ENCODE results near the gene TWSG1.
"Not testable (repeated sequence)": the region's sequence is repeated elsewhere in the genome, so short reads cannot be mapped to it uniquely, and the experiment has no call there.

TWSG1 gene

DNA sequence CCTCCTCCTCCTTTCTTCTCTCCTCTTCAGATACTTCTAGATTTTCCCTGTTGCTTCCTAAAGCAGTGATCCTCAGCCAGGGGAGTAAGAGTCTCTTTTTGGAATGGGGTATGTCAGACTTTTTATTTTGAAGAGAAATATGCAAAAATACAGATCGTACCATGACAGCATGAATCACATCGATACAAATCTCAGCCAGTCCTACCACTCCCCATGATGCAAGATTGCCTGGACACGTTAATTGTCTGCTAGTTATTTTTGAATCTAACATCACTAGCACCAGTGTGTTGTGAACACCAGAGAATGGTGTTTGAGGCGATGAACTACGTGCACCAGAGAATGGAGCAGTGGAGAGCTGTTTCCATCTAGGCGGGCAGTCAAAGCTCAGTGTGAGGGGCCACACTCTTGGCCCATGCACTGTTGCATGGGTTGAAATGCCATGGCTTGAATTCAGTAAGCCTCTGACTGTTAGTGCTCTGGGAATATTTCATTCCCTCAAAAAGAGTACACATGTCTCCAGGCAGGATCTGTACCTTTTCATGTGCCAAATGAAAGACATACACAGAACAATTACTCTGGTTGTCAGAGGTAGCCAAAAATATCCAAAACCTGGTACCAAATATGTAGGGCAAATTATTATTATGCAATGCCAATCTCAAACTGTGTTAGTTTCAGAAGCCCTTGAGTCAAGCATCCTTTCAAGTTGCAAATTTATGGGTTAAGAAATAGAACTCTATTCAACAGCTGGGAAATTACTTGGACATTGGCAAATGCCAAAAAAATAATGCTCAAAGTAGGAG lies 94.5 kb downstream of the TWSG1 start:
- no peak for FAIRE-seq

DNA sequence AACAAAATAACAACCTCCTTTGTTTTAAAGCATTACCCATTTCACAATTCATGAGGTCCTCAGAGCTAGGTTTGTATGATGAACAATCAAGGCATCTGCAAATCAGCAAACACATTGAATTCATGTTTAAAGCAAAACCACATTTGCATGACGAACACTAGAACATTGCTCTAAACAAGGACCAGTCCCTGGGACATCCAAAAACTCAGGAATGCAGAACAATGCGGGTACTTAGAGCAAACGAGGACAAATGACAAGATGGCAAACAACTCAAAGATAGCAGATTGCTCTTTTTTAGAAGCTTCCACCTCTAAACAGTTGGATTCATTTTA lies 95.1 kb downstream of the TWSG1 start:
- FAIRE-seq, result no peak

GRCh38 chr18:9430315-9430714 lies 95.7 kb downstream of the TWSG1 start:
- not testable (repeated sequence) for FAIRE-seq

- no peak for FAIRE-seq
Observed at GRCh38 chr18:9431296-9431695, 96.7 kb downstream of the TWSG1 start.

- FAIRE-seq, result not testable (repeated sequence)
Observed at GRCh38 chr18:9433122-9433521, 98.5 kb downstream of the TWSG1 start.

DNA sequence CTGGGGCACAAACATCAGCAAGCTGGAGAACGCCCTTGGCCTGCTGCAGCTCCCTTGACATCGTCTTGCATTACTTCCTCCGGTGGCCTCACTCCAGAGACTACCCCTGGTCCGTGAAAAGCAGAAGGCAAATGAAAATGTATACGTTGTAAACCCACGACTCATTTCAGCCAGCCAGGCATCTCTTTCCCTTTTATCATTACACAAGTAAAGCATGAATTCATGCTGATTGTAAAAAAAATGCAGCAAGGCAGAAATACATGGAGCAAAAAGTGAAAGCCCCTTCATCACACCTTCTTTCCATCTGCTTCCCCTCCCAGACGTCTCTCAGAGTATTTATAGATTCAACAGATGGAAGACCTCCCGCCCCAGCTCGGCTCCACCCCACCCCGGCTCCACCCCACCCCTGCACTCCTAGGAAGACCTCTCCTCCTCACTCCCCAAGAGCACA lies 99.1 kb downstream of the TWSG1 start:
- no peak for FAIRE-seq

DNA sequence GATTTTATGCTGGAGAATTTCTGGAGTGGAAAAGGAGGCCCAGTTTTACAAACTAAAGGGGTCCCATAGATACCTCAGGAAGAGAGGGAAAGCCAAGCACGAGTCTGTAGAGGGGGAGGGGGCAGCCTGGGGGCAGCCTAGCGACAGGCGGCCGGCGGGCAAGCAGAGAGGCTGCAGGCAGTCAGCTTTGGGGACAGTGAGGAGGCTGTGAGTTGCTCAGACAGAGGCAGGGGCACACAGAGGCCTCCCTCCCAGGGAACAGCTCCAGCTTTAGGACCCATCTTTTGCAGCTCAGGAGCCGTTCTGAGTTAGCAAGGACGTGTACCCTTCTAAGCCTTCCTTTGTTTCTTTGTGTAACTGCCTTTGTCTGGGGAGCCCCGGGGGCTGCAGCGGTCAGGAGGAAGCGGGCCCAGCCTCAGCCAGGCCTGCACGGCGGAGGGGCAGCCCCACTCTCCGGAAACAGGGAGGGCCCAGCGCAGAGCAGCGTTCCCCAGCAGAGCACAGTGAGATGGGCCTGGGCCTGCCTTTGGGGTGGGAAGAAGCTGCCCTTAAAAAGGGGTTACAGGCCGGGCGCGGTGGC lies 99.6 kb downstream of the TWSG1 start:
- no peak for FAIRE-seq

DNA sequence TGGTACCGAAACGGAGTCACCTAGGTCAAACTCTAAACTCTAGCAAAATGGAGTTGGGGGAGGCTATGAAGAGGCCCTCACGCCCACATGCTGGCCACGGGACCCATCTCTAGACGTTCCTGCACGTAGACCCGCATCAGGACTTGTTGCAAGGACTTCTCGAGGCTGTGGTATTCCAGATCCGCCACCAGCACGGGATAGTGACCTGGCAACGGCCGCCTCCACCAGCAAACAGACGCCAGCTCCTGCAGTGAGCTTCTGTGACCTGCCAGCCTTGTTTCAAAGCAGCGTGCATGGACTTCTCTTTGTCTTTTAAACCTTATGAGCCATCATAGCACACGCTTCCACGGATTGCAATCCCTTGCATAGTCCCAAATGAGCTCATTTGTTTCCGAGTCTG lies 100.5 kb downstream of the TWSG1 start:
- no peak for FAIRE-seq

- no peak for FAIRE-seq
Observed at GRCh38 chr18:9436206-9436929, 101.8 kb downstream of the TWSG1 start.

DNA sequence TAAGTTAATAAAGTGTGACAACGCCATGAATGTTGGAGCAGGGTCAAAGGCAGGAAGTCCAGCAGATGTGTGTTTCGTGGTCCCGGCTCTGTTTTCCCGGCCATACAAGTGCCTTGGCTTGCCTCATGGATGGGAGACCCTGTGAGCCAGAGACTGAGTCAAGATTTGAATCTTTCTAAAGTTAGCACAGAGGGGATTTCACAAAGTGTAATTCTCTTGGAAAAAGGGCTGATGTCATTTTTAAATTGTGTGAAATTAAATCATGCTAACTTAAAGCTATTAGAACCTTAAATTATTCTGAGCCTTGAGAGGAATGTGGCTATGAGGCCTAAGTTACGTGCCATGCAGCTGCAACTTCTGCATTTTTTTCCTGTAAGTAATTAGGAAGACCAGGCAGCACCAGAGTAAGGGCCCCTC lies 102.5 kb downstream of the TWSG1 start:
- no peak for FAIRE-seq

- no peak for FAIRE-seq
Observed at GRCh38 chr18:9437672-9438071, 103.1 kb downstream of the TWSG1 start.

DNA sequence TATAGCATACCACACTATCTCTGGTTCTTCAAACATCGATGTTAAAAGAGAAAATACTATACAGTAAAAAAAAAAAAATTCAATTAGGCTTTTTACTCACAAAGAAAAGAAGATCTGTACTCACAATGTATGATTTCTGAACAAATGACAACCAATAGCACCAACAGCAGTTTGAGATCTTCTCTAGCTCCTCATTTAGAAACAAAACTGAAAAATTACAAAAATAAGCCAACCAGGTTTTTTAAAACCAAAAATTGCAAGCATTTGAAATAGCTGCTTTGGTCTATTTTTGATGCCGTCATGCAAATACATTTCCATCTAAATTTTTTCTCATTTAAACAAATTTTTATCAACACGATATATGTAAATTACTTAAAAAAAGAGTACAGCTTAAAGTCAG lies 106.5 kb downstream of the TWSG1 start:
- FAIRE-seq, result no peak

- no peak for FAIRE-seq
Observed at GRCh38 chr18:9444549-9444948, 110.0 kb downstream of the TWSG1 start.

DNA sequence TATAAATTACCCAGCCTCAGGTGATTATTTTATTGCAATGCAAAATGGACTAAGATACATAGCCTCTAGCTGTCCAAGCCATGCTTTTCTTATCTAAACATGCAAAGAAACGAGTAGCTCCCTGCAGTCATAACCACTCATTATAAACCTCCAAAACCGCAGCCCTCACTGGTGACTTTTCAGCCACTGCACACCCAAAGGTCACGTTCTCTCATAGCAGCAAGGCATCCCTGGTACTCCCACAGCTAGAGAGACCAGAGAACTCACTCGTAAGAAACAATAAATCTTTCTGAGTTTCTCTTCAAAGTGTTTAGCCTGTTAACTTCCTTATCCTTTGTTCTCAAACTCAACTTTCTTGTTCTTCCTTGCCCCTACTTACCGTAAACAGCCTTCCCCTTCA lies 112.3 kb downstream of the TWSG1 start:
- no peak for FAIRE-seq

DNA sequence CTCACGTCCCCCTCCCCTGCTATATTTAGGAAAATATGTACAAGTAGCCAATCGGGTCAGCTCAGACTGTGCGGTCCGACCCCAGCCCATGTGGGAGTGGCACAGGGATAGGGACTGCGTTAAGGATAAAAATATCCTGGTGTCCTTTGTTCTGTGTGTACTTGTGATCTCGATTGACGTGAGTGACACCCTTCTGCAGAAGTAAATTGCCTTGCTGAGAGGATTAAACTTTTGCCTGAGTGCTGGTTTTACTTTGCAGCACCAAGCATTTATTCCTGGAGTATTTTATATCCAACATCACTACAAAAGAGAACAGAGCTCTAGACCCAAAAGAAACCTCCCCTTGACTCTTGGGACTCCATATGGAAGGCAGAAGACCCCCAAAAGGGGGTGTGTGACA lies 112.8 kb downstream of the TWSG1 start:
- FAIRE-seq, result no peak

GRCh38 chr18:9449600-9450414 lies 115.2 kb downstream of the TWSG1 start:
- FAIRE-seq, result no peak

- FAIRE-seq, result not testable (repeated sequence)
Observed at GRCh38 chr18:9450920-9451319, 116.3 kb downstream of the TWSG1 start.

Measured in colon (tissue), 2 donors.